DOHH2 (cell line): ENCODE measurements around the gene INPPL1.

Experiments
- EZH2phosphoT487 ChIP-seq: fragments of 200-600 bp; sonication (generic); IDR thresholded peaks from 2 replicates; pipeline ENCODE4 v1.6.1; 2017; ENCODE audit warnings: borderline replicate concordance, mild to moderate bottlenecking, antibody characterized with exemption, low read length, moderate library complexity, mixed read lengths
- TF ChIP-seq, protein P1 (sequence below): fragments of 200-600 bp; sonication (generic); IDR thresholded peaks from one replicate; pipeline ENCODE4 v1.5.1; 2014; ENCODE audit warnings: antibody characterized with exemption, mild to moderate bottlenecking, low read depth, low read length; ENCODE audit not compliant: poor library complexity, severe bottlenecking

DNA sequence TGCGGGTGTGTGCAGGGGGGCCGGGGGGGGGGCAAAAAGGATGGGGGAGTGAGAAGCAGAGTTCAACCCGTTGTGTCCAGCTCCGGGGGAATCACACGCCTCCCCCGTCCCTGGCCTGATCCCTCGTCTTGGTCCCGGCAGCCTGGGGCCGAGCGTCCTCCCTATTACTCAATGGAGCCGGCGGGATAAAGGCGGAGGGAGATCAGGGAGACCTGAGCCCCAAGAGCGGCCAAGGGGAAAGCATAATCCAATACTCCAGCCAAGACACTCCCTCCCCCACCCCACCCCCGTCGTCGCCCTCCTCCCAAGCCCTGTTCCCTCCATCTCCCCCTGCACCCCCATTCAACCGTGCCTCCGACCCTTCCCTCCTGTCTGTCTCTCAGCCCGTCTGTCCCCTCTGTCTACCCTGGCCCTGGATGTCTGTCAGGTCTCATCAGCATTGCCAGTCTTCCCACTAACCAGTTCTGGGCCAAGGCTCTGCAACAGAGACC lies 16.8 kb downstream of the INPPL1 start:
- TF ChIP-seq, protein P1, sequence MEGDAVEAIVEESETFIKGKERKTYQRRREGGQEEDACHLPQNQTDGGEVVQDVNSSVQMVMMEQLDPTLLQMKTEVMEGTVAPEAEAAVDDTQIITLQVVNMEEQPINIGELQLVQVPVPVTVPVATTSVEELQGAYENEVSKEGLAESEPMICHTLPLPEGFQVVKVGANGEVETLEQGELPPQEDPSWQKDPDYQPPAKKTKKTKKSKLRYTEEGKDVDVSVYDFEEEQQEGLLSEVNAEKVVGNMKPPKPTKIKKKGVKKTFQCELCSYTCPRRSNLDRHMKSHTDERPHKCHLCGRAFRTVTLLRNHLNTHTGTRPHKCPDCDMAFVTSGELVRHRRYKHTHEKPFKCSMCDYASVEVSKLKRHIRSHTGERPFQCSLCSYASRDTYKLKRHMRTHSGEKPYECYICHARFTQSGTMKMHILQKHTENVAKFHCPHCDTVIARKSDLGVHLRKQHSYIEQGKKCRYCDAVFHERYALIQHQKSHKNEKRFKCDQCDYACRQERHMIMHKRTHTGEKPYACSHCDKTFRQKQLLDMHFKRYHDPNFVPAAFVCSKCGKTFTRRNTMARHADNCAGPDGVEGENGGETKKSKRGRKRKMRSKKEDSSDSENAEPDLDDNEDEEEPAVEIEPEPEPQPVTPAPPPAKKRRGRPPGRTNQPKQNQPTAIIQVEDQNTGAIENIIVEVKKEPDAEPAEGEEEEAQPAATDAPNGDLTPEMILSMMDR: no peak
- no peak for TF ChIP-seq EZH2phosphoT487
